Measurements from ENCODE around the gene CCDC134. TPM values are rescaled to one million over a fixed set of nuclear protein-coding genes. Genes with fewer than 3 reads are reported as not detected.
A peak's percentile ranks its signal among the peaks of the same experiment; 100 is the strongest.

CCDC134 gene
- total and polyA plus RNA-seq, 2 of the 8 experiments (the other 6 are each of a cell fraction or from before 2014, with no cell fraction given) = 7.7 to 20.0 TPM

- no peak for TF ChIP-seq ATF3 (IDR thresholded peaks at IDR 0.05; ENCODE audit: insufficient read depth, low read depth, low read length)
- TF ChIP-seq KDM1A (IDR thresholded peaks at IDR 0.05; ENCODE audit: borderline replicate concordance, low read length) = no peak
- TF ChIP-seq GTF2F1 (IDR thresholded peaks at IDR 0.05; ENCODE audit: borderline replicate concordance, low read depth, low read length) = no peak
- no peak for TF ChIP-seq USF2 (IDR thresholded peaks at IDR 0.05; ENCODE audit: low read length)
- no peak; a peak in 1 of 4 replicates for TF ChIP-seq SIN3A (conservative IDR thresholded peaks at IDR 0.05 in 1 of 2, IDR thresholded peaks at IDR 0.05 in 1 of 2; ENCODE audit: low read depth in 1 of 2, low read length in 2 of 2)
- TF ChIP-seq SP2 (IDR thresholded peaks at IDR 0.05; ENCODE audit: low read length) = no peak
- peak; percentile 76 for TF ChIP-seq CEBPB (IDR thresholded peaks at IDR 0.05; ENCODE audit: low read depth, low read length)
- TF ChIP-seq RBBP5 (IDR thresholded peaks at IDR 0.05; ENCODE audit: borderline replicate concordance, low read depth, low read length) = no peak; the same call in 1 of the 2 replicates
- no peak for TF ChIP-seq SUZ12 (IDR thresholded peaks at IDR 0.05; ENCODE audit: low read length)
- peak; percentile 36; the same call in 1 of the 2 replicates for TF ChIP-seq BACH1 (IDR thresholded peaks at IDR 0.05; ENCODE audit: low read length)
- no peak for TF ChIP-seq SAP30 (IDR thresholded peaks at IDR 0.05; ENCODE audit: insufficient read depth, insufficient replicate concordance, low read length)
- no peak for TF ChIP-seq HDAC6 (IDR thresholded peaks at IDR 0.05; ENCODE audit: low read depth, low read length)
- TF ChIP-seq RXRA (IDR thresholded peaks at IDR 0.05; ENCODE audit: insufficient read depth, low read depth, low read length) = no peak
- peak; percentile 1 for TF ChIP-seq NANOG (IDR thresholded peaks at IDR 0.05; ENCODE audit: insufficient read depth, low read depth, low read length, poor library complexity, severe bottlenecking)
- TF ChIP-seq CBX8 (IDR thresholded peaks at IDR 0.05; ENCODE audit: borderline replicate concordance, low read depth, low read length) = no peak
- TF ChIP-seq CTCF (IDR thresholded peaks at IDR 0.05; ENCODE audit: control extremely low read depth in 1 of 3, insufficient read depth in 1 of 3, low read depth in 1 of 3, low read length in 3 of 3) = no peak
- TF ChIP-seq FOSL1 (IDR thresholded peaks at IDR 0.05; ENCODE audit: insufficient read depth, low read depth, low read length) = no peak
- no peak for TF ChIP-seq ZNF274 (IDR thresholded peaks at IDR 0.05; ENCODE audit: borderline replicate concordance, extremely low read depth, low read length)
- TF ChIP-seq ASH2L (IDR thresholded peaks at IDR 0.05; ENCODE audit: low read length) = no peak
Observed at GRCh38 chr22:41832553-41833368, 32.3 kb downstream of the CCDC134 start, which contains the start of gene SREBF2 (continued).

All from H1 (cell line).